RPMI7951 (cell line): ENCODE results near the gene ZBTB32. TPM values are rescaled to one million over a fixed set of nuclear protein-coding genes. Genes with fewer than 3 reads are reported as not detected.

Source experiments
- DNase-seq: peaks from one replicate; pipeline ENCODE4 v3.0.0-alpha.2; 2012; ENCODE audit warnings: low read depth
- total RNA-seq: library from RNA; depleted of rRNA; stranded (reverse); fragments of >200 nt; shearing (Covaris generic); gene quantifications from 2 replicates; pipeline ENCODE4 v1.2.3, GENCODE V29; 2014

Gene ZBTB32
- total RNA-seq, 1 experiment from 2014 or later: not detected

DNA sequence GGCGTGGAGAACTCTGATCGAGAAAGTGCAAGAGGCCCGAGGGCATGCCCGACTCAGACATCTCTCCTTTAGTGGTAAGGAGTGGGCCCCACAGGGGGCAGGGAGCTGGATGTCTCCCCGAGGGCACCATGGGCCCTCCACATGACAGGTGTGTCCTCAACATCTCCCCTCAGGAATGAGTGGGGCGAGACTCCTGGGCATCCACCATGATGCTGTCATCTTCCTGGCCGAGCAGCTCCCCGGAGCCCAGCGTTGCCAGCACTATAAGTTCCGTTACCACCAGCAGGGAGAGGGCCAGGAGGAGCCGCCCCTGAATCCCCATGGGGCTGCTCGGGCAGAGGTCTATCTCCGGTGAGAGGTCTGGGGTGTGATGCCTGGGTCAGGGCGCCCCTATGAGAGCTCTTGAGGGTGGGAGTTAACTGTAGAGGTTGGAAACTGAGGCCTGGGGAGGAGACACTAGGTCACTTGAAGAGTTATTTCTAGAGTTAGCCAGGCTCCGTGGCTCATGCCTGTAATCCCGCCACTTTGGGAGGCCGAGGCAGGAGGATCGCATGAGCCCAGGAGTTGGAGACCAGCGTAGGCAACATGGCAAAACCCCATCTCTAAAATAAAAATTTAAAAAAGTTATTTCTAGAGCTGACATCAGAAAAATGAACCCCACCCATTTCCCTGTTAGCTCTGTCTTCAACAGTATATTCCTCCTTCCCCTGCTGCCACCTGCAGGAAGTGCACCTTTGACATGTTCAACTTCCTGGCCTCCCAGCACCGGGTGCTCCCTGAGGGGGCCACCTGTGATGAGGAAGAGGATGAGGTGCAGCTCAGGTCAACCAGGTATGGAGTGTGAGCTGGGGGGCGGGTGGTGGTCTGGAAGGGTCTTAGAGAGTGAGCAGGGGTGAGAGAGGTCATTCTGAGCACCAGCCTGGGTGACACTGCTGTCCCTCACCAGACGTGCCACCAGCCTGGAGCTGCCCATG is 32.8 kb downstream of the ZBTB32 start:
- DNase-seq: no peak

GRCh38 chr19:35738021-35738886 is 33.9 kb downstream of the ZBTB32 start:
- no peak for DNase-seq

- DNase-seq: no peak
Measured at GRCh38 chr19:35738887-35739229, 34.5 kb downstream of the ZBTB32 start.

DNA sequence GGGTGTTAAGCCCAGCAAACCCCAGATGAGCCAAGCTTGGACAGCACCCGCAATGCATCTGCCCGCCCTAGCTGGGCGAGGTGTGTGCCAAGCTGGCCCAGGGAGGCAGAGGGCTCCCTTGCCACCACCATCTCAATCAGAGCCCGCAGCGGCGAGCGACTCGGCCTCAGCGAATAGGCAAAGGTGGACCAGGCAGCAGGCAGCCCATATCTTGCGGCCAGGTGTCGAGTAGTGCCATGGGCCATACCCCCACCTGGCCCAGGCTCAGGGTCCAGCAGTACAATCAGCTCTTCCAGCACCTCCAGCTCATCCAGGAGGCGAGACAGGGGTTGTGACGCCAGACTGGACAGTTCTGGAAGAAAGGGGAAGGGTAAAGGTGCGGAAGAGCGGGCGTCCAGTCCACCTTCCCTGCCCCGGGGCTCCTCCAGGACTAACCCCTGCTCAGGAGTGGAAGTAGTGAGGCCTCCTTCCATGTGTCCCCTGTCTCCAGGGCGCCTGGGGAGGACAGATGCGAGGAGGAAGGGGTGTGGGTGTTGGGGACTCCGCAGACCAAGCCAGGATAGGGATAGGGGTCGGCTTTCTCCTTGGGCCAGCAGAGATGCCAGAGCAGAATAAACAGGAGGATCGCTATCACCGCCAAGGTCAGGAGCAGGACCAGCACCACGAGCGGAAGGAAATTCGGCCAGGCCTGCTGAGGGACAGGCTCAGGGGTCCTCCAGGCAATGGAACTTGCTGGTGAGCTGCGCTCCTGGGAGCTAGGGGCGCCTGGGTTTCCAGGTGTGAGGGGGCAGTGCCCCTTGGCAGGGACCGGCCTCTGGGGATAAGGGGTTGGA is 35.1 kb downstream of the ZBTB32 start:
- no peak for DNase-seq

DNA sequence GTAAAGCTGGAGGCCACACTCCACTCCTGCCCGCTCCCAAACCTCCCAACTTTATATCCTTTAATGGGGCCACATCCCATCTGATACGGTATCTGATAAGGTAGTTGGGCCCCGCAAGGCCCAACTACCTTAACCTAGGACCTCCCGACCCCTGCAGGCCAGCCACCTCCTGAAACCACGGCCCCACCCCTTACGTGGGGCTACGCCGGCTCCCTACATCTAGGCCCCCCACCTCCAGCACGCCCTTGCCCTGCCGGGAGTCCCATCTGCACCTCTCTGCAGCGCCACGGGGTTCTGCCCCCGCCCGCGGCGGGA is 35.7 kb downstream of the ZBTB32 start:
- no peak for DNase-seq

GRCh38 chr19:35740423-35741202 is 36.3 kb downstream of the ZBTB32 start:
- DNase-seq: peak; percentile 98

DNA sequence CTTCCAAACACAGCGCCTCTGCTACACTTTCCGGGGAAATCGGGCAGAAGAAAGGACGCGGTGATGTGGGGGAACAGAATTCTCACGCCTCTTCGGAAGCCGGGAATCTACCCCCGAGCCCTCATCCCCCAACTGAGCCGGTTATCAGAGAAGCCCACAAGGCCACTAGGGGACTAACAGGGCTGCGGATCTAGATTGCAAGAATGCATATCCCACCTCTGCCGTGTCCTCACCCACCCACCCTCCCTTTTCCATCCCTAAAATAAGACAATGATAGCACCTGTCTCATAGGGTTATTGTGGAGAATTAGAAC is 36.8 kb downstream of the ZBTB32 start:
- DNase-seq: no peak

GRCh38 chr19:35742121-35742724 is 37.9 kb downstream of the ZBTB32 start, which contains the start of gene IGFLR1:
Gene IGFLR1, minus strand, starts transcription at chr19:35742452. Its CDS starts 1,272 bp downstream, at chr19:35741180.
- no peak for DNase-seq

DNA sequence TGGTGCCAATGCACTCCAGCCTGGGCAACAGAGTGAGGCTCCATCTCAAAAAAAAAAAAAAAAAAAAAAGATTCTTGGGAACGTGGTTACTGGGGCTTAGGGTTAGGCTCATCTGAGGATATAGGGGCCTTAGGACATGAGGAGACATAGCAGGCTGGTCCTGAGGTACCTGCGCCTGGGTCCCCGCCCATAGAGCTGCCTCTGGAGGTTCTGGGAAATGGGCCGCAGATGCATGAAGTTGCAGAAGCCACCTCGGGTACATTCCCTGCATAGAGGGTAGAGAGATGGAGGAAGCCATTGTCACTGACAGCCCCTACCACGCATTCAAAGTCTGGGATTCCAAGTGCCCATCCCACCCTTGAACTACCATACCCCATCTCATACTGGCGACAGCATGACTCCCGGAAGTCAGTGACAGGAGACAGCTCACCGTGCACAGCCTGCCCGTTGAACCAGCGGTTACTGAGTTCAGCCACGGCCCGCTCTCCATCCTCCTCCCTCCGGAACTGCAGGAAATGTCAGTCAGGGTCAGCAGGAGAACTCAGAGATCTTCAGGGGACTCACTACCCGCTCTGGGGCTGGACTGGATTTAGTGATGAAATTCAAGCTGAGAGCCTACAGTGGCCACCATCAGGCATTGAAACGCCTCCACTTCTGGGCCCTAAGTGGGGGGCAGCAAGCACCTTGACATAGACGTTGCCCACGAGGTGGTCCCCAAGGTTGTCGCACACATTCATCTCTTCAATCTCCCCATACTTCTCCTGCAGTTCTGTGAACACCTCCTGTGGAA is 39.5 kb downstream of the ZBTB32 start:
- no peak for DNase-seq

DNA sequence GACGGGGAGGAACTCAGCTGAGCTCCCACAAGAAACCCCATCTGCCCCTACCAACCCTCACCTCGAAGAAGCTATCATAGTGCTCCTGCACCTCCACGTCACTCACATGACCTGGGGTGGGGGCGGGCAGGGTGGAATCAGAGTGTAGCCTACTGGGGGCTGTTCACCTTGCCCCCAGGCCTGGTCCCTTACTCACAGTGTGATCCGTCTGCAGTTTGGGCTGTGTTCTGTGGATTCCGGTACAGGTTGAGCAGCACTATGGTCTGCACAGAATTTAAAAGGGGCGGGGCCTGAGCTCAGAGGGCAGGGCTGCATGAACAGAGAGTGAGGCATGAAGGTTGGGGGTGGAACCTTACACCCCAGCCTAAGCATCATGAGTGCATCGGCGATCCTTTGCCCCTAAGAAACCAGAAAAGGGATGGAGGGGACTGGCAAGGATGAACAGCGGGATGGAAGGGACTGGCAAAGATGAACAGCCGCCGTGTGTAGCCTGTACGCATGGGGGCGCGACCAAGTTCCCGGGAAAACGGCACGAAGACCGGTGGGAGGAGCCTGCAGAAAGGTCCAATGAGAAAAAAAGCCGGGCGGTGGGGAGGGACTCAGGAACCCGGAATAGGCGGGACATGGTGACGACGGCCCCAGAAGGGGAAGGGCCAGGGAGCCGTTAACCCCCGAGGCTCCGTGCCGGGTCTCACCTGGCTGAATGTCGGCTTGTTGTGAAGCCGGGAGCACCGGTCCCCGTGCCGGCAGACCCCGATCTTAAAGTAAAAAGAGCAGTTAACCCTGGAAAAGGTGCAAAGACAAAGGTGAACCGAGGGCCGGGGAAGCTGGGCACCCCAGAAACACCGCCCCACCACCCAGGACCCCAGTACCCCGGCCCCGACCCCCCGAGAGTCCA is 40.3 kb downstream of the ZBTB32 start:
- DNase-seq: peak; percentile 96

DNA sequence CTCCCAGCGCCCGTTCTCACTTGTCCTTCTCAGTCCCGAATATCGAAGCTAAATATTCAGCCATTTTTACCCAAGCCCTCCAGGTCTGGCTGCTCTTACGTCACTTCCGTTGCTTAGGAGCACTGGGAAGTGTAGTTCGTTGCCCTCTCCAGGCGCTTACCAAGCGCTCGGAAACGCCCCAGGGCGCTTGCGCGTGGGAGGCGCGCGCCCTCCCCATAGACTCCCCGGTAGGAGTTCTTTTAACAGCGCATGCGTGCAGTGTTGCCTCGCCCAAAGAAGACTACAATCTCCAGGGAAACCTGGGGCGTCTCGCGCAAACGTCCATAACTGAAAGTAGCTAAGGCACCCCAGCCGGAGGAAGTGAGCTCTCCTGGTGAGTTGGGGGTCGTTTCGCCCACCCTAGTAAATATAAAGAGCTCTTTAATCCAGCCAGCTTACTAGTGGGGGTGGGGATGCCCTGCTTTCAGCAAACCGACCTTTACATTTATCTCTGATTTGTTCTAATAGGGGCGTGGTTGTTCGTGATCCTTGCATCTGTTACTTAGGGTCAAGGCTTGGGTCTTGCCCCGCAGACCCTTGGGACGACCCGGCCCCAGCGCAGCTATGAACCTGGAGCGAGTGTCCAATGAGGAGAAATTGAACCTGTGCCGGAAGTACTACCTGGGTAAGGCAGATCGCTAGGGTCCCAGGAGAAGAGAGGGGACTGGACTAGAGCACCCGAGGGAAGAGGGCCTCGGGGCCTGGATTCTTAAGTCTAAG is 41.1 kb downstream of the ZBTB32 start, which contains the start of the genes PSENEN and U2AF1L4:
PSENEN (plus strand) TSS at position 324 of the 759 bp plus-strand sequence; CDS start at position 604, 280 bp downstream.
U2AF1L4 (minus strand) TSS at position 91 of the 759 bp plus-strand sequence; CDS start at position 64, 27 bp downstream.
- peak; percentile 99 for DNase-seq

DNA sequence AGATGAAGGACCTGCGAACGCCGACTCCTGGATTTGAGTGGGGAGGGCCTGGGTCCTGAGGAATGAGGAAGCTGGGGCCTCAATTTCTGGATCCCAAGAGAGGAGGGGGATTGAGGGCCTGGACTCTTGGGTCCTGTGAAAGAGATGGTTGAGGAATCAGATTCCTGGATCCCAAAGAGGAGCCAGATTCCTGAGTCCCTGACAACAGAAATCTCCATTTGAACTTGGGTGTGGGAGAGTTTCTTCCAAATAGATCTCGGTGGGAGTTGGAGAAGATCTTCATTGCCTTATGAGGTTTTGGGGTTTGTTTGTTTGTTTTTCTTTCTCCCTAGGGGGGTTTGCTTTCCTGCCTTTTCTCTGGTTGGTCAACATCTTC is 41.7 kb downstream of the ZBTB32 start:
- no peak for DNase-seq

DNA sequence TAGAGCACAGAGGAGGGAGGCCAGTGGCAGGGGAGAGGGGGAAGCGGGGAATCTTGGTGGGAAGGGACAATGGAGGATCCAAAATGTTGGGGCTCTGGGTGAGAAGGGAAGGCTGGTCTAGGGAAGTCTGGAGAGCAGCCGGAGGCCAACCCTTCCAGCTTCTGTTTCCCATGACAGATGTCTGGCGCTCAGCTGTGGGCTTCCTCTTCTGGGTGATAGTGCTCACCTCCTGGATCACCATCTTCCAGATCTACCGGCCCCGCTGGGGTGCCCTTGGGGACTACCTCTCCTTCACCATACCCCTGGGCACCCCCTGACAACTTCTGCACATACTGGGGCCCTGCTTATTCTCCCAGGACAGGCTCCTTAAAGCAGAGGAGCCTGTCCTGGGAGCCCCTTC is 42.2 kb downstream of the ZBTB32 start:
- DNase-seq: no peak

- peak; percentile 99 for DNase-seq
Measured at GRCh38 chr19:35748106-35749020, 44.0 kb downstream of the ZBTB32 start, which contains the start of gene LIN37. Gene LIN37, plus strand, starts transcription at chr19:35748576. Its CDS starts 149 bp downstream, at chr19:35748725.

DNA sequence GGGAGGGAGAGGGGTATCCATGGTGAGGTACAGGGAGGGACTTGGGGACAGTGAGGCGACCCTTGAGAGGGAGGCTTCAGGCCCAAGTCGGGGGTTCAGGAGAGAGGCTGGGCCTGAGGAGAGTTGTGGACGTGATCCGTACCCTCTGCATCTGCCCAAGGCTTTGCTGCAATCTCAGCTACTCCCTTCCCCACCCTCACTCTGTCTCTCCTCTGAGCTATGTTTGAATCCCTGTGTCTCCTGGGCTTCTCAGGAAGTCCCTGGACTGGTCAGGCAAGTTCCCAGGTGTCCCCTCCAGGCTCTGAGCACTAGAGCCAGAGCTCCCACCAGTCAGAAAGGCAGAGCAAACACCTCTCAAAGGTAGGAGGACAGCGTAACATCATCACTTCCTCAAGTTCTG is 45.8 kb downstream of the ZBTB32 start:
- DNase-seq: no peak
